LNCaP clone FGC (cell line): ENCODE measurements around the gene LRRFIP2.

ENCODE experiments used
- DNase-seq: peaks from one replicate; pipeline ENCODE4 v3.0.0-alpha.2; 2011; ENCODE audit warnings: low read depth
- H3K4me3 ChIP-seq: 2 replicates; pipeline ENCODE4 v1.5.1; 2011; ENCODE audit warnings: mild to moderate bottlenecking, low read depth, low read length, control low read depth
- TF ChIP-seq, protein P1 (sequence below): IDR thresholded peaks from 2 replicates; pipeline ENCODE4 v1.5.1; 2012; ENCODE audit warnings: mild to moderate bottlenecking; ENCODE audit not compliant: control insufficient read depth, insufficient read depth; ENCODE audit errors: extremely low read depth

The LRRFIP2 gene

DNA sequence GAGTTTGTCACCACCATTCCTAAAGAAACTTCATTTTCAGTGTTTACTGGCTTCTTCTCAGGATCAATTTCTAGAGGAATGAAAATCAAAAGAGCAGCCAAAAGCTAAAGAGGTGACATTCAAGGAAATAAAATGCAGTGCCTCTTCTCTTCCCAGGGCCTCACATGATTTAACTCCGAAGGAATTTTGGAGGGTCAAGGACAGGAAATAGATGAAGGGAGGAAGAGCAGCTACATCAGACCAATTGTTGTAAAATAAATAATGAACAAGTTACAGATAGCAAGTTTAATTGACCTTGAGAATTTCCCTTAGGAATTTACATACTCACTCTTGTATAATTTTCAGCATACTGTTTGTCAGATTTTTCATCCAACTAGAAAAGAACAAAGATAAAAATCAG lies 78.1 kb downstream of the LRRFIP2 start:
- TF ChIP-seq, protein P1, sequence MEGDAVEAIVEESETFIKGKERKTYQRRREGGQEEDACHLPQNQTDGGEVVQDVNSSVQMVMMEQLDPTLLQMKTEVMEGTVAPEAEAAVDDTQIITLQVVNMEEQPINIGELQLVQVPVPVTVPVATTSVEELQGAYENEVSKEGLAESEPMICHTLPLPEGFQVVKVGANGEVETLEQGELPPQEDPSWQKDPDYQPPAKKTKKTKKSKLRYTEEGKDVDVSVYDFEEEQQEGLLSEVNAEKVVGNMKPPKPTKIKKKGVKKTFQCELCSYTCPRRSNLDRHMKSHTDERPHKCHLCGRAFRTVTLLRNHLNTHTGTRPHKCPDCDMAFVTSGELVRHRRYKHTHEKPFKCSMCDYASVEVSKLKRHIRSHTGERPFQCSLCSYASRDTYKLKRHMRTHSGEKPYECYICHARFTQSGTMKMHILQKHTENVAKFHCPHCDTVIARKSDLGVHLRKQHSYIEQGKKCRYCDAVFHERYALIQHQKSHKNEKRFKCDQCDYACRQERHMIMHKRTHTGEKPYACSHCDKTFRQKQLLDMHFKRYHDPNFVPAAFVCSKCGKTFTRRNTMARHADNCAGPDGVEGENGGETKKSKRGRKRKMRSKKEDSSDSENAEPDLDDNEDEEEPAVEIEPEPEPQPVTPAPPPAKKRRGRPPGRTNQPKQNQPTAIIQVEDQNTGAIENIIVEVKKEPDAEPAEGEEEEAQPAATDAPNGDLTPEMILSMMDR, result no peak
- H3K4me3 ChIP-seq, result no peak overlapping the region
- DNase-seq, result no peak

DNA sequence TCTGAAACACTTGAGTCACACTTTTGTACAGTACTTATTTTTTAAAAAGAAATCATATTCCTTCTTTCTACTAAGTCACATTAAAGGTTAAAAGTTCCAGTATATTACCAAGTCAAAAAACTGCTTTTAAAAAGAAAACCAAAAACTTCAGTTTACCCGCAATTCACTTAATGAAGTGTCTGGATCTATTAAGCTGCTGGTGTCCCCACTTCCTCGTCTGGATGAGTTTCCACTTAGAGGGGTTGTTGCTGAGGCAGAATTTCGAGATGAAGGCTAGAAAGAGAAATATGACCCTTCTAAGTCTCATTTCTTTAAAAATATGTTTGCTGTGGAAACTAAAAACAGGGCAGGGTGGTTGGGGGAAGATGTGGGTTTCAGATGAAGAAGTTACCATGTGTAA lies 79.7 kb downstream of the LRRFIP2 start:
- H3K4me3 ChIP-seq, result no peak overlapping the region
- DNase-seq, result no peak
- TF ChIP-seq, protein P1, result no peak

DNA sequence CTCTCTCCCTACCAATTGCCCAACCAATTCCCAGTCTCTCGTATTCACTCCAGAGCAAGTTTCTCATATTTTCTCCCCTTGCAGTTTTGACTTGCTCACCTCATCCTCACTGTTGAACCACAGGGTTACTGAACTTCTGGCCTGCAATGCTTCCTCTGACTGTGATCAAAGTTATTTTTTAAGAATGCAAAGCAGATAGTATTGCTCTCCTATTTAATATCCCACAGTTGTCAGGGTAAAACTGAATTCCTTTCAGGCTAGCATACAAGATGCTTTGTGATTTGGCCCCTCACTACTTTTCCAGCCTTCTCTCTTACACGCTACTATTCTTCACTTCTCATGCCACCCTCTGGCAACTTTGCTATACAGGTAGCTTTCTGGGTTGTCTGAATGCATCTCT lies 80.9 kb downstream of the LRRFIP2 start:
- H3K4me3 ChIP-seq, result no peak overlapping the region
- no peak for DNase-seq
- TF ChIP-seq, protein P1, result no peak

DNA sequence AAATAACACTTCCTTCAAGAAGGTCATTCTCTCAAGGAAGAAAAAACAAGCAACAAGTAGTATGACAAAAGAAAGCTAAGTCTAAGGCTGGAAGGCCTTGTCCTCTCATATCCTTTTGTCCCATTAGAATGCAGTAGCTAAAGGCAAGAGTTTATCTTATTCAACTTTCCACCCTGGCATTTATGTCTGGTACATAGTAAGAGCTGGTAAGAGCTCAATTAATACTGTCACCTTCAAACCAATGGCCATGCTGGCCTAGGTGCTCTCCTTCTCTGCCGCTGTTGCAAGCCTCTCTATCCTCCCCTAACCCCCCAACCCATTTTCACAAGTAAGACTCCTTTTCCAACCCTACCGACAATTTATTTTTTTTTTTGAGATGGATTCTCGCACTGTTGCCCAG lies 81.9 kb downstream of the LRRFIP2 start:
- no peak for DNase-seq
- TF ChIP-seq, protein P1, result no peak
- no peak overlapping the region for H3K4me3 ChIP-seq

DNA sequence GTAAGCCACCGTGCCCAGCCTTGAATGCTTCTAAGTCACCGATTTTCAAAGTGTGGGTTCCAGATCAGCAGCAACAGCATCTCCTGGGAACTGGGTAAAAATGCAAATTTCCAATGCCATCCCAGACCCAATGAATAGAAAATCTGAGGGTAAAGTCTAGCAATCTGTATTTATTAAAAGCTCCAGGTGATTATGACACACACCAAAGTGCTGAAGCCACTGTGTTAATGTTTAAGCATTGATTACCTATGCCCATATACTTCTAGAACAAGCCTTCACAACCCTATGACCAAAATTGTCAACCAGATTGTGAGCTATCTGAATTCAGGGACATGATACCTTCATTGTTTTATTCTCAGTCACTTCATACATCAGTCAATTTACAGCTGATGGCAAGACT lies 86.5 kb downstream of the LRRFIP2 start:
- TF ChIP-seq, protein P1, result no peak

DNA sequence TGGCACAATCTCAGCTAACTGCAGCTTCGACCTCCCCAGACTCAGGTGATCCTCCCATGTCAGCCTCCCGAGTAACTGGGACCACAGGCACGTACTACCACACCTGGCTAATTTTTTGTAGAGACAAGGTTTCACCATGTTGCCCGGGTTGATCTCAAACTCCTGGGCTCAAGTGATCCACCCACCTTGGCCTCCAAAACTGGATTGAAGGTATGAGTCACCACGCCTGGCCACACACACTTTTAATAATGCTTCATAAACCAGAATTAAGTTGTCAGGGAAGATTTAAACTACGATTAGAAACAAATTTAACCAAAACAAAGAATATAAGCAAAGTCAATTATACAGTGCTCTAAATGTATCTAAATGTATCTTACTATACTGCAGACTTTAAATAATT lies 87.5 kb downstream of the LRRFIP2 start:
- H3K4me3 ChIP-seq, result no peak overlapping the region
- no peak for DNase-seq
- TF ChIP-seq, protein P1, result no peak

More for the DNA sequence above, 86.5 kb downstream of the LRRFIP2 start:
- H3K4me3 ChIP-seq, result no peak overlapping the region
- no peak for DNase-seq

DNA sequence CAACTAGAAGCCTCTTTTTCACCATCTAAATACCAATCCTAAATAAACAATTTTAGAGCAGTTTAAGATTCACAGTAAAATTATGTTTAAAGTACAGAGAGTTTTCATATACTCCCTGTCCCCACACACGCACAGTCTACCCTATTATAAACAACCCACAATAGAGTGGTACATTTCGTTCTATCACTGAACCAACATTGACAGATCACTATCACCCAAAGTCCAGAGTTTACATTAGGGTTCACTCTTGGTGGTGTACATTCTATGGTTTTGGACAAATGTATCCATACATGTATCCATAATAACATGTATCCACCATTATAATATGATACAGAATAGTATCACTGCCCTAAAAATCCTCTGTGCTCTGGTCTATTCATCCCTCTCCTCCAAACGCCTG lies 92.1 kb downstream of the LRRFIP2 start:
- TF ChIP-seq, protein P1, result no peak
- no peak overlapping the region for H3K4me3 ChIP-seq
- DNase-seq, result no peak
